Measurements from ENCODE around the gene KRT77. TPM values are rescaled to one million over a fixed set of nuclear protein-coding genes. Genes with fewer than 3 reads are reported as not detected.

Gene KRT77
- total RNA-seq, 4 donors from 2014 or later = not detected

DNA sequence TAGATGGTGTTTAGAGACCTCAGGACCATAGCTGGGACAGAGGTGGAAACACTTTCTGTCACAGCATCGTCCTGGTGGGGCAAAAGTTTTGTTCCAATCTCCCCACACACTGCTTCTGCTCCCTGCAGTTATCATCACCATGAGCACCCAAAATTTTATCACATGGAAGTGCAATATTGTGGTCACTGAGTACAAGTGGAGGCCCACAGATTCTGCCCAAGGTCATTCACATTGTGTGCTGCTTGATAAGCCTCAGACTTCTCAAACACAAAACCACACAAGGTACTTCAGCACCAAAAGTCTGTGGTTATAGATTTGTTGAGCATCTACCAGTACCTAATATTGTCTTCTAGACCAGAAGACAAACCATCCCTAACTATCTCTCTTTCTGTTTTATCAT, 554 bp upstream of the KRT77 start:
- TF ChIP-seq POLR2A (IDR thresholded peaks at IDR 0.05) = no peak
- Histone ChIP-seq H3K27ac (no peak overlapping the region), H3K9me3 (no peaks in the 10 kb centered on the region), H3K4me1 (no peaks in the 10 kb centered on the region), H3K4me3 (no peak overlapping the region), H3K36me3 (no peaks in the 10 kb centered on the region), H3K27me3 (peaks cover 70% of the 10 kb centered on the region)
- ATAC-seq = no peak
- 63 to 100% methylated on average over 1 of the region's 1 CpG for WGBS, 2 donors (ENCODE audit: low coverage in 1 of 2)

DNA sequence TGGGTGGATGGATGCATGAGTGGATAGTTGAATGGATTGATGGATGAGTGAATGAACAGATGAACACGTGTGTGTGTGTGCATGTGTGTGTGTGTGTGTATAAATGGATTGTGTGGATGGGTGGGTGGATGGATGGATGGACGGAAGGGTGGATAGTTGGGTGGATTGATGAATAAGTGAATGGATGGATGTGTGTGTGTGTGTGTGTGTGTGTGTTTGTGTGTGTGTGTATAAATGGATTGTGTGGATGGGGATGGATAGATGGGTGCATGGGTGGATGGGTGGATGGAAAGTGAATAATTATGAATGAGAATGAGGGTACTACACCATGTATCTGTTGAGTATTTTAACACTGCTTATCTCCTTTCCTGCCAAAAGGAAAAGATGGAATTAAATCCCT, 986 bp downstream of the KRT77 start:
- WGBS, 2 donors (ENCODE audit: low coverage in 1 of 2) = 79 to 82% methylated on average over 2 of the region's 2 CpGs
- H3K4me3 ChIP-seq = no peak overlapping the region
- H3K36me3 ChIP-seq = no peaks in the 10 kb centered on the region
- H3K27ac ChIP-seq = no peak overlapping the region
- ATAC-seq = no peak
- H3K9me3 ChIP-seq = no peaks in the 10 kb centered on the region
- TF ChIP-seq POLR2AphosphoS5 (IDR thresholded peaks at IDR 0.05) = no peak
- TF ChIP-seq EP300 (IDR thresholded peaks at IDR 0.05) = no peak
- TF ChIP-seq, protein P1, sequence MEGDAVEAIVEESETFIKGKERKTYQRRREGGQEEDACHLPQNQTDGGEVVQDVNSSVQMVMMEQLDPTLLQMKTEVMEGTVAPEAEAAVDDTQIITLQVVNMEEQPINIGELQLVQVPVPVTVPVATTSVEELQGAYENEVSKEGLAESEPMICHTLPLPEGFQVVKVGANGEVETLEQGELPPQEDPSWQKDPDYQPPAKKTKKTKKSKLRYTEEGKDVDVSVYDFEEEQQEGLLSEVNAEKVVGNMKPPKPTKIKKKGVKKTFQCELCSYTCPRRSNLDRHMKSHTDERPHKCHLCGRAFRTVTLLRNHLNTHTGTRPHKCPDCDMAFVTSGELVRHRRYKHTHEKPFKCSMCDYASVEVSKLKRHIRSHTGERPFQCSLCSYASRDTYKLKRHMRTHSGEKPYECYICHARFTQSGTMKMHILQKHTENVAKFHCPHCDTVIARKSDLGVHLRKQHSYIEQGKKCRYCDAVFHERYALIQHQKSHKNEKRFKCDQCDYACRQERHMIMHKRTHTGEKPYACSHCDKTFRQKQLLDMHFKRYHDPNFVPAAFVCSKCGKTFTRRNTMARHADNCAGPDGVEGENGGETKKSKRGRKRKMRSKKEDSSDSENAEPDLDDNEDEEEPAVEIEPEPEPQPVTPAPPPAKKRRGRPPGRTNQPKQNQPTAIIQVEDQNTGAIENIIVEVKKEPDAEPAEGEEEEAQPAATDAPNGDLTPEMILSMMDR (IDR thresholded peaks at IDR 0.05) = no peak
- no peak for TF ChIP-seq POLR2A (IDR thresholded peaks at IDR 0.05)
- H3K4me1 ChIP-seq = no peaks in the 10 kb centered on the region
- H3K27me3 ChIP-seq = peaks cover 73% of the 10 kb centered on the region

DNA sequence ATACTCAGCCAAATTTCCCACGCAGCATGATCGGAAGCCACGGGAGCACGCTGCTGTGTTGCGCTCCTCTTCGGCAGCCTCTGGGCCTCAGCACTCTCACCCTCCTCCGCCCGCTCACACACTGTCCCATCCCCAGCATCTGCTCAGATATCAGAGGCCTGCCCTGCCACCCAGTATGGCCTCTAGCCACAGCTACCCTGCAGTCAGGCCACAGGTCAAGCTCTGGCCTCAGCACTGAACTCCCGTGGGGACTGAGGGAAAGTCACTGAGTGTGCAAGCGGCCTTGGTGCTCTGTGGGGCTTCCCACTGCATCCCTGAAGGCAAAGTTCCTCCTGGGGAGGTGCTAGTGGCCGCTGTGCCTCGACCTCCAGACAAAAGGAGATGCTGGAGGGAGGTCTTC, 2.0 kb downstream of the KRT77 start:
- no peaks in the 10 kb centered on the region for H3K9me3 ChIP-seq
- H3K4me1 ChIP-seq = no peaks in the 10 kb centered on the region
- H3K27ac ChIP-seq = no peak overlapping the region
- no peak for TF ChIP-seq POLR2AphosphoS5 (IDR thresholded peaks at IDR 0.05)
- no peaks in the 10 kb centered on the region for H3K36me3 ChIP-seq
- H3K27me3 ChIP-seq = peaks cover 72% of the 10 kb centered on the region
- no peak overlapping the region for H3K4me3 ChIP-seq
- no peak for ATAC-seq
- 93 to 100% methylated on average over 2 to 6 of the region's 12 CpGs for WGBS, 2 donors (ENCODE audit: low coverage in 1 of 2)

DNA sequence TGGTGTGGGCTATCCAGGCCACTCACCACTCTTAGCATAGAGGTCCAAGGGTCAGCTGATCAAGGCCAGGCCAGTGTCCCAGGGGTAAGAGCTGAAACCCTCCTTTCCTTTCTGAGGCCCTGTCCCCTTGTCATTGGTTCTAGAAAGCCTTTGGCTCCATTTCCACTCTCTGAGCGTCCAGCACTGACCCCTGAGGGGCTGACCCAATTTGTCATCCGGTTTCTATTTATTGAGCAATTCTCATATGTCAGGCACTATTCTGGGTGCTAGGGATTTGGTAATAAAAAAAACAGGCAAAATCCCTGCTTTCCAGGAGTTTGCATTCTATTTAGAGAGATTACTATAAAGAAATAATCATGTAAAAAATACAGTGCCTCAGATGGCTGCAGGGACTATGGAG, 3.4 kb downstream of the KRT77 start:
- no peaks in the 10 kb centered on the region for H3K4me1 ChIP-seq
- H3K9me3 ChIP-seq = no peaks in the 10 kb centered on the region
- peaks cover 63% of the 10 kb centered on the region for H3K27me3 ChIP-seq
- ATAC-seq = no peak
- H3K27ac ChIP-seq = no peak overlapping the region
- TF ChIP-seq POLR2AphosphoS5 (IDR thresholded peaks at IDR 0.05) (no peak), POLR2A (IDR thresholded peaks at IDR 0.05) (no peak), EP300 (IDR thresholded peaks at IDR 0.05) (no peak)
- TF ChIP-seq, protein P1 (IDR thresholded peaks at IDR 0.05) = no peak
- no peak overlapping the region for H3K4me3 ChIP-seq
- H3K36me3 ChIP-seq = no peaks in the 10 kb centered on the region
- WGBS, 2 donors (ENCODE audit: low coverage in 1 of 2) = 33% methylated on average over 1 of the region's 2 CpGs; no CpG with 5 or more reads in 1 of the 2 donors

DNA sequence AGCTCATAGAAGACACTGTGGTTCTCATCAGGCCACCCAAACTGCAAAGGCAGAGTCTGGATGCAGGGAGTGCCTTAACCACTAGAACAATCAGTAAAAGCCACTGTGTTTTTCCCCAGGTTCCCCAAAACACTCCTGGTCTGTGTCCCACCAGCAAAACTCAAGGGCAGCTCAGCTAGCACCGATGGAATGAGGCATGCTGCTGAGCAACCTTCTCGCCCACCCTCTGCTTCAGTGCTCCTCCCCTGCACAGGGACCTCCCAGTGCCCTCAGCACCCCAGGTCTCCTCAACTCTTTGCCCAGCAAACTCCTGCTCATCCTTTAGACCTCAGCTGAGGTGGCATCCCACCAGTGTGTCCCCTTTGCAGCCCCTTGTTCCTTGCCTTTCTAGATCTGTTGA, 4.0 kb downstream of the KRT77 start:
- 100% methylated on average over 1 to 2 of the region's 2 CpGs for WGBS, 2 donors (ENCODE audit: low coverage in 1 of 2)
- TF ChIP-seq POLR2AphosphoS5 (IDR thresholded peaks at IDR 0.05) (no peak), POLR2A (IDR thresholded peaks at IDR 0.05) (no peak), EP300 (IDR thresholded peaks at IDR 0.05) (no peak)
- TF ChIP-seq, protein P1 (IDR thresholded peaks at IDR 0.05) = no peak
- no peaks in the 10 kb centered on the region for H3K9me3 ChIP-seq
- H3K36me3 ChIP-seq = no peaks in the 10 kb centered on the region
- no peak overlapping the region for H3K4me3 ChIP-seq
- H3K27me3 ChIP-seq = peaks cover 58% of the 10 kb centered on the region
- no peak overlapping the region for H3K27ac ChIP-seq
- no peak for ATAC-seq
- H3K4me1 ChIP-seq = no peaks in the 10 kb centered on the region

DNA sequence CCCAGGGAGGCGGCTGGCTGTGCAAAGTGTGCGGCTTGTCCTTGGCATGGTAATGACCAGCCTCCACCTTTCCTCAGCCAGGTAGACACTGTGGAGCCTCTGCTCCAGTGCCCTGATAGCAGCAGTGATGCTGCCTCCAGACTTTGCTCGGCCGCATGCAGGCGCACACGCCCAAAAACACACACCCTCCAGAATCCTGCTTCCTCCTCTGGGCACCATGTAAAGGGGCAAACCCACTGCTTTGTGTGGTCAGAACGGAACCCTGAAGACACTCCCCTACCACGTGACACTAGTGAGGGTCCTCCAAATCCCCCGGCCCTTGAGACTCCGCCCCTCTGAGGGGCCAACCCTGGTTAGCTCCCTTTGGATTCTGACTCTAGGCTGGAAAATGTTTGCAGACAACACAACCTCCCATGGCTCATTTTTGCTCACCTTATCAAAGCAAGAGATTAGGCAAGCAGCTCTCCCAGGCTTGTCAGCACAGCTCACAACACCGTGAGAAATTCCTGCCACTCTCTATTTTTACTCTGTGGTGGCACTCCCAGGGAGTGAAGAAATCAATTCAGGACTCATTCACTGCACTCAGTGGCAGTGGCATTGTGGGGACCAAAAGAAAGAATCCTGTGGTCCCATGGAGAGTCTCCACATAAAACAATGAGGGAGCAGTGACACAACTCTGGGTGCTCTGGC, 4.5 kb downstream of the KRT77 start:
- TF ChIP-seq EP300 (IDR thresholded peaks at IDR 0.05) (no peak), POLR2AphosphoS5 (IDR thresholded peaks at IDR 0.05) (no peak), POLR2A (IDR thresholded peaks at IDR 0.05) (no peak)
- TF ChIP-seq, protein P1 (IDR thresholded peaks at IDR 0.05) = no peak
- H3K4me3 ChIP-seq = no peak overlapping the region
- peaks cover 57% of the 10 kb centered on the region for H3K27me3 ChIP-seq
- H3K9me3 ChIP-seq = no peaks in the 10 kb centered on the region
- H3K36me3 ChIP-seq = no peaks in the 10 kb centered on the region
- no peak overlapping the region for H3K27ac ChIP-seq
- 48 to 73% methylated on average over 3 to 4 of the region's 11 CpGs for WGBS, 2 donors (ENCODE audit: low coverage in 1 of 2)
- no peaks in the 10 kb centered on the region for H3K4me1 ChIP-seq
- ATAC-seq = no peak

Data from gastroesophageal sphincter (tissue), 4 donors.